H9 (cell line): ENCODE results near the gene PEX10. TPM values are rescaled to one million over a fixed set of nuclear protein-coding genes. Genes with fewer than 3 reads are reported as not detected.

Experiments
- DNase-seq: peaks from one replicate; pipeline ENCODE4 v3.0.0-alpha.2; 2017
- H2AFZ ChIP-seq: one replicate; pipeline ENCODE4 v1.6.1; 2013; ENCODE audit warnings: mild to moderate bottlenecking, low read length, control low read depth, moderate library complexity
- H2AK5ac ChIP-seq: 2 replicates; pipeline ENCODE4 v1.6.1; 2013; ENCODE audit warnings: low read length, control low read depth, mixed read lengths; ENCODE audit not compliant: insufficient read length
- H2BK120ac ChIP-seq: one replicate; pipeline ENCODE4 v1.6.1; 2013; ENCODE audit warnings: low read depth, mild to moderate bottlenecking, low read length, control low read depth, inconsistent platforms; ENCODE audit not compliant: poor library complexity, severe bottlenecking
- H2BK12ac ChIP-seq: 2 replicates; pipeline ENCODE4 v1.6.1; 2013; ENCODE audit warnings: low read length, control low read depth, mixed read lengths, low read depth; ENCODE audit not compliant: insufficient read length
- H2BK15ac ChIP-seq: 2 replicates; pipeline ENCODE4 v1.6.1; 2013; ENCODE audit warnings: low read depth, low read length, control low read depth
- H2BK20ac ChIP-seq: one replicate; pipeline ENCODE4 v1.6.1; 2013; ENCODE audit warnings: low read depth, mild to moderate bottlenecking, low read length, control low read depth, inconsistent platforms; ENCODE audit not compliant: poor library complexity, severe bottlenecking
- H2BK5ac ChIP-seq: 2 replicates; pipeline ENCODE4 v1.6.1; 2013; ENCODE audit warnings: low read length, control low read depth, mixed read lengths; ENCODE audit not compliant: insufficient read length
- H3K14ac ChIP-seq: 2 replicates; pipeline ENCODE4 v1.6.1; 2013; ENCODE audit warnings: low read length, control low read depth; ENCODE audit not compliant: insufficient read depth
- H3K18ac ChIP-seq: 2 replicates; pipeline ENCODE4 v1.6.1; 2013; ENCODE audit warnings: low read depth, mild to moderate bottlenecking, mixed read lengths, low read length, control low read depth; ENCODE audit not compliant: insufficient read length
- H3K23ac ChIP-seq: 2 replicates; pipeline ENCODE4 v1.6.1; 2013; ENCODE audit warnings: low read length, control low read depth, mixed read lengths, low read depth; ENCODE audit not compliant: insufficient read length
- H3K23me2 ChIP-seq: 2 replicates; pipeline ENCODE4 v1.6.1; 2013; ENCODE audit warnings: low read depth, mild to moderate bottlenecking, mixed read lengths, low read length, control low read depth; ENCODE audit not compliant: insufficient read length, poor library complexity, severe bottlenecking
- H3K27ac ChIP-seq: 2 replicates; pipeline ENCODE4 v1.5.1; 2013; ENCODE audit warnings: low read length, control low read depth, mixed read lengths, low read depth; ENCODE audit not compliant: insufficient read length
- H3K27me3 ChIP-seq: 2 replicates; pipeline ENCODE4 v1.6.1; 2013; ENCODE audit warnings: low read length, control low read depth, inconsistent platforms; ENCODE audit not compliant: insufficient read depth
- H3K4ac ChIP-seq: 2 replicates; pipeline ENCODE4 v1.6.1; 2013; ENCODE audit warnings: low read depth, mild to moderate bottlenecking, control low read depth, inconsistent platforms, low read length, moderate library complexity
- H3K4me1 ChIP-seq: 2 replicates; pipeline ENCODE4 v1.6.1; 2013; ENCODE audit warnings: low read length, control low read depth, inconsistent platforms; ENCODE audit not compliant: insufficient read depth
- H3K4me2 ChIP-seq: 2 replicates; pipeline ENCODE4 v1.6.1; 2013; ENCODE audit warnings: low read length, control low read depth, mixed read lengths; ENCODE audit not compliant: insufficient read length, insufficient read depth
- H3K56ac ChIP-seq: 2 replicates; pipeline ENCODE4 v1.6.1; 2013; ENCODE audit warnings: low read depth, mild to moderate bottlenecking, mixed read lengths, low read length, control low read depth; ENCODE audit not compliant: insufficient read length
- H3K79me1 ChIP-seq: 2 replicates; pipeline ENCODE4 v1.6.1; 2013; ENCODE audit warnings: low read depth, mild to moderate bottlenecking, moderate library complexity, low read length, control low read depth, inconsistent platforms; ENCODE audit not compliant: insufficient read depth, poor library complexity, severe bottlenecking
- H3K79me2 ChIP-seq: 2 replicates; pipeline ENCODE4 v1.6.1; 2013; ENCODE audit warnings: low read length, control low read depth, inconsistent platforms; ENCODE audit not compliant: insufficient read depth
- H3K9ac ChIP-seq: 2 replicates; pipeline ENCODE4 v1.6.1; 2013; ENCODE audit warnings: low read length, control low read depth, mixed read lengths; ENCODE audit not compliant: insufficient read length; ENCODE audit errors: extremely low read depth
- H3K9me3 ChIP-seq: one replicate; pipeline ENCODE4 v1.6.1; 2013; ENCODE audit warnings: low read depth, low read length, inconsistent platforms; ENCODE audit not compliant: control insufficient read depth
- H3T11ph ChIP-seq: one replicate; pipeline ENCODE4 v1.6.1; 2013; ENCODE audit warnings: mild to moderate bottlenecking, low read length, control low read depth, inconsistent platforms
- H4K20me1 ChIP-seq: one replicate; pipeline ENCODE4 v1.6.1; 2013; ENCODE audit not compliant: control insufficient read depth, insufficient read length, insufficient read depth
- H4K5ac ChIP-seq: 2 replicates; pipeline ENCODE4 v1.6.1; 2013; ENCODE audit warnings: low read depth, mild to moderate bottlenecking, mixed read lengths, low read length, control low read depth; ENCODE audit not compliant: insufficient read length
- H4K8ac ChIP-seq: replicated peaks from 2 replicates; pipeline ENCODE4 v1.6.1; 2013; ENCODE audit warnings: low read length, control low read depth, mixed read lengths, low read depth; ENCODE audit not compliant: insufficient read length
- H4K91ac ChIP-seq: 2 replicates; pipeline ENCODE4 v1.6.1; 2013; ENCODE audit warnings: low read depth, mild to moderate bottlenecking, moderate library complexity, mixed read lengths, low read length, control low read depth; ENCODE audit not compliant: insufficient read length
- H3K27ac Mint-ChIP-seq, 3 experiments: 2 replicates in 2 of 3; 3 replicates in 1 of 3; pipeline ENCODE4 v1.8.0; 2020 to 2021; ENCODE audit warnings: mixed read lengths in 3 of 3, mild to moderate bottlenecking in 1 of 3, moderate library complexity in 1 of 3
- H3K27me3 Mint-ChIP-seq: 2 replicates; pipeline ENCODE4 v1.8.0; 2021; ENCODE audit warnings: low read depth, mild to moderate bottlenecking, moderate library complexity, mixed read lengths
- H3K36me3 Mint-ChIP-seq, 3 experiments: 2 replicates in 2 of 3; 3 replicates in 1 of 3; pipeline ENCODE4 v1.8.0; 2020 to 2021; ENCODE audit warnings: low read depth in 3 of 3, mixed read lengths in 3 of 3; ENCODE audit not compliant: insufficient read depth in 1 of 3
- H3K4me1 Mint-ChIP-seq, 2 experiments: 2 replicates each; pipeline ENCODE4 v1.8.0; 2020; ENCODE audit warnings: mixed read lengths in 2 of 2
- H3K4me3 Mint-ChIP-seq, 2 experiments: 2 replicates in 1 of 2; 3 replicates in 1 of 2; pipeline ENCODE4 v1.8.0; 2020 to 2021; ENCODE audit warnings: mild to moderate bottlenecking in 2 of 2, mixed read lengths in 2 of 2, moderate library complexity in 1 of 2
- H3K9me3 Mint-ChIP-seq, 2 experiments: 2 replicates in 1 of 2; 3 replicates in 1 of 2; pipeline ENCODE4 v1.8.0; 2020; ENCODE audit warnings: mild to moderate bottlenecking in 2 of 2, mixed read lengths in 2 of 2, moderate library complexity in 1 of 2
- CTCF ChIP-seq: fragments of 200-600 bp; sonication (generic); conservative IDR thresholded peaks from 3 replicates; pipeline ENCODE4 v1.8.0; 2021; ENCODE audit warnings: antibody characterized with exemption, mild to moderate bottlenecking
- WGBS: extraction: QIAGEN DNeasy Blood & Tissue Kit; methylation state at CpG from one replicate; pipeline ENCODE4 v1.1.7; 2013; ENCODE audit warnings: missing lambda C conversion rate, low lambda C conversion rate, mixed read lengths; ENCODE audit not compliant: insufficient read length; ENCODE audit errors: extremely low coverage; 5-methylcytosine and 5-hydroxymethylcytosine counted together
- total RNA-seq: library from RNA; stranded (reverse); gene quantifications from 2 replicates; pipeline ENCODE4 v1.2.1, GENCODE V29; 2021

The PEX10 gene
- total RNA-seq, 1 experiment from 2014 or later: 34.4 TPM

GRCh38 chr1:2457444-2457843 is 45.1 kb upstream of the PEX10 start:
- H3K79me1 ChIP-seq: no peaks in the 10 kb centered on the region
- no peak overlapping the region for H2BK5ac ChIP-seq
- no peak overlapping the region for H3K18ac ChIP-seq
- H2BK120ac ChIP-seq: no peak overlapping the region
- no peaks in the 10 kb centered on the region for H3K36me3 Mint-ChIP-seq
- H3K27me3 Mint-ChIP-seq: no peaks in the 10 kb centered on the region
- H3T11ph ChIP-seq: no peak overlapping the region
- no peaks in the 10 kb centered on the region for H3K9me3 Mint-ChIP-seq
- H2AK5ac ChIP-seq: no peak overlapping the region
- no peak overlapping the region; a peak in 2 of 7 replicates for H3K27ac Mint-ChIP-seq
- H2AFZ ChIP-seq: no peak overlapping the region
- no peak overlapping the region for H2BK15ac ChIP-seq
- H3K4ac ChIP-seq: no peak overlapping the region
- no peak overlapping the region for H3K23ac ChIP-seq
- no peaks in the 10 kb centered on the region for H3K27me3 ChIP-seq
- no peaks in the 10 kb centered on the region for H3K4me1 ChIP-seq
- peaks cover 0 to 4% of the 10 kb centered on the region in 2 experiments; a peak in 2 of 4 replicates for H3K4me1 Mint-ChIP-seq
- no peak overlapping the region; the same call in 1 of the 2 replicates for H3K14ac ChIP-seq
- H3K9ac ChIP-seq: no peak overlapping the region
- no peak overlapping the region for H3K56ac ChIP-seq
- no peaks in the 10 kb centered on the region for H3K9me3 ChIP-seq
- no peak overlapping the region for H2BK12ac ChIP-seq
- no peaks in the 10 kb centered on the region for H4K20me1 ChIP-seq
- no CpG with 5 or more reads among the region's 17 CpGs for WGBS
- TF ChIP-seq CTCF: no peak
- no peaks in the 10 kb centered on the region for H3K79me2 ChIP-seq
- no peak overlapping the region for H4K91ac ChIP-seq
- no peak overlapping the region for H2BK20ac ChIP-seq
- H3K4me3 Mint-ChIP-seq: no peak overlapping the region
- no peak overlapping the region for H3K27ac ChIP-seq
- H3K23me2 ChIP-seq: peaks cover 3% of the 10 kb centered on the region
- no peak overlapping the region for H3K4me2 ChIP-seq
- H4K8ac ChIP-seq: no peak overlapping the region
- H4K5ac ChIP-seq: no peak overlapping the region
- no peak for DNase-seq
